Measurements from ENCODE around the gene SLC25A48. TPM values are rescaled to one million over a fixed set of nuclear protein-coding genes. Genes with fewer than 3 reads are reported as not detected.

SLC25A48 gene
- total and polyA plus RNA-seq, 3 donors from 2014 or later = 0.71 to 1.8 (median 1.4) TPM

DNA sequence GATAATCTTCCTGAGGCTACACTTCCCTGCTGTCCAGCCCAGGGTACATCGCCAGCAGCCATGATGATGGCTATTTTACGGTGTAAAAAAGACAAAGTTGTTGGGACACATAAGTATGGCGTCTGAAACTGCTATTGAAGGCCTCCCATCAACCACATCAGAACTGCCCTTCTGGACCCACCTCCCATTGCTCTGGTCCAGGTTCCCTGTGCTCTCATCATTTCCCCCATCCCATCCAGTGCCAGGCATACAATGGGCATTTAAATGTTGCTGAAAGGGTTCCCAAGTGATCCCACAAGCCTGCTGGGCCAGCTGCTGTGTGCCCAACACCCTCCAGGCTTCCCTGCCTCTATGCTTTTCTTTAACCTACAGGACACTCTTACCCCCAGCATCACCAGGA lies 50.6 kb downstream of the SLC25A48 start:
- no peak overlapping the region for H3K27ac ChIP-seq

GRCh38 chr5:135886136-135886535 lies 51.7 kb downstream of the SLC25A48 start:
- 56 to 69% methylated on average over 4 of the region's 4 CpGs for WGBS, 2 donors
- H3K27ac ChIP-seq = no peak overlapping the region
- H3K4me1 ChIP-seq = no peaks in the 10 kb centered on the region
- DNase-seq = no peak
- H3K27me3 ChIP-seq = no peaks in the 10 kb centered on the region
- no peaks in the 10 kb centered on the region for H3K9me3 ChIP-seq
- no peak overlapping the region for H3K4me3 ChIP-seq
- intact Hi-C loops (cut with DNase I; ENCODE audit: low total_unique reads) = no loop called here
- no peaks in the 10 kb centered on the region for H3K36me3 ChIP-seq (ENCODE audit: low read depth, missing control alignments)
- TF ChIP-seq, protein P1, sequence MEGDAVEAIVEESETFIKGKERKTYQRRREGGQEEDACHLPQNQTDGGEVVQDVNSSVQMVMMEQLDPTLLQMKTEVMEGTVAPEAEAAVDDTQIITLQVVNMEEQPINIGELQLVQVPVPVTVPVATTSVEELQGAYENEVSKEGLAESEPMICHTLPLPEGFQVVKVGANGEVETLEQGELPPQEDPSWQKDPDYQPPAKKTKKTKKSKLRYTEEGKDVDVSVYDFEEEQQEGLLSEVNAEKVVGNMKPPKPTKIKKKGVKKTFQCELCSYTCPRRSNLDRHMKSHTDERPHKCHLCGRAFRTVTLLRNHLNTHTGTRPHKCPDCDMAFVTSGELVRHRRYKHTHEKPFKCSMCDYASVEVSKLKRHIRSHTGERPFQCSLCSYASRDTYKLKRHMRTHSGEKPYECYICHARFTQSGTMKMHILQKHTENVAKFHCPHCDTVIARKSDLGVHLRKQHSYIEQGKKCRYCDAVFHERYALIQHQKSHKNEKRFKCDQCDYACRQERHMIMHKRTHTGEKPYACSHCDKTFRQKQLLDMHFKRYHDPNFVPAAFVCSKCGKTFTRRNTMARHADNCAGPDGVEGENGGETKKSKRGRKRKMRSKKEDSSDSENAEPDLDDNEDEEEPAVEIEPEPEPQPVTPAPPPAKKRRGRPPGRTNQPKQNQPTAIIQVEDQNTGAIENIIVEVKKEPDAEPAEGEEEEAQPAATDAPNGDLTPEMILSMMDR (IDR thresholded peaks at IDR 0.05) = no peak
- no peak for TF ChIP-seq POLR2A (IDR thresholded peaks at IDR 0.05)

More for the DNA sequence above, 50.6 kb downstream of the SLC25A48 start:
- Histone ChIP-seq H3K27me3 (no peaks in the 10 kb centered on the region), H3K9me3 (no peaks in the 10 kb centered on the region), H3K4me3 (no peak overlapping the region), H3K4me1 (no peaks in the 10 kb centered on the region), H3K36me3 (ENCODE audit: low read depth, missing control alignments) (no peaks in the 10 kb centered on the region)
- intact Hi-C loops (cut with DNase I; ENCODE audit: low total_unique reads) = no loop called here
- no peak for TF ChIP-seq POLR2A (IDR thresholded peaks at IDR 0.05)
- TF ChIP-seq, protein P1 (IDR thresholded peaks at IDR 0.05) = no peak
- WGBS, 2 donors = 94 to 100% methylated on average over 3 of the region's 3 CpGs
- DNase-seq = no peak

- Histone ChIP-seq H3K27me3 (no peaks in the 10 kb centered on the region), H3K4me1 (no peaks in the 10 kb centered on the region), H3K4me3 (no peak overlapping the region), H3K36me3 (ENCODE audit: low read depth, missing control alignments) (no peaks in the 10 kb centered on the region), H3K27ac (no peak overlapping the region), H3K9me3 (no peaks in the 10 kb centered on the region)
- TF ChIP-seq, protein P1 (IDR thresholded peaks at IDR 0.05) = peak; percentile 28 to 73 (median 63)
- no peak for TF ChIP-seq POLR2A (IDR thresholded peaks at IDR 0.05)
- peak; percentile 63 for DNase-seq
- intact Hi-C loops (cut with DNase I; ENCODE audit: low total_unique reads) = no loop called here
- WGBS, 2 donors = 11 to 14% methylated on average over 8 of the region's 8 CpGs
These were observed 53.0 kb downstream of the SLC25A48 start for GRCh38 chr5:135887447-135887864.

- TF ChIP-seq, protein P1 (IDR thresholded peaks at IDR 0.05) = no peak
- TF ChIP-seq POLR2A (IDR thresholded peaks at IDR 0.05) = no peak
- no peak for DNase-seq
- H3K27ac ChIP-seq = no peak overlapping the region
- H3K9me3 ChIP-seq = no peaks in the 10 kb centered on the region
- no peaks in the 10 kb centered on the region for H3K36me3 ChIP-seq (ENCODE audit: low read depth, missing control alignments)
- H3K4me1 ChIP-seq = no peaks in the 10 kb centered on the region
- 76 to 82% methylated on average over 8 to 13 of the region's 13 CpGs for WGBS, 2 donors
- H3K4me3 ChIP-seq = no peak overlapping the region
- no peaks in the 10 kb centered on the region for H3K27me3 ChIP-seq
- intact Hi-C loops (cut with DNase I; ENCODE audit: low total_unique reads) = no loop called here
These were observed 53.6 kb downstream of the SLC25A48 start for GRCh38 chr5:135887881-135888614.

DNA sequence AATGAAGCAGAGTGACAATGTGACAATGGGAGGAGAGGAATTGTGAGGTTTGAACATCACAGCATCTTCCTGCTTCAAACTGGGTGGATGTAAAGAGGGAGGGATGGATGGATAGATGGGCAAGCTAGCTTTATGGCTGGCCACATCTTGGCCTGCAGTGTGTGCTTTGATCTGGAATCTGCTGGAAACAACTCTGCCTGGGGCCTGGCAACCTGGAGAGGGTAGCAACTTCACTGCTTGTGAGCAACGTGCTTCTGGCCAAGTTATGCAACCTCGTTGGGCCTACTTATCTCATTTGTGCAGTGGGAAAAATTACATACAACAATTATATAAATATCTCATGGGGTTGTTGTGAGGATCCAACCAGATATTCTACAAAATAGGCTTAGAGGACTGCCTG lies 55.8 kb downstream of the SLC25A48 start:
- TF ChIP-seq, protein P1 (IDR thresholded peaks at IDR 0.05) = no peak
- no peak for TF ChIP-seq POLR2A (IDR thresholded peaks at IDR 0.05)
- peaks cover 6% of the 10 kb centered on the region for H3K4me1 ChIP-seq
- H3K36me3 ChIP-seq (ENCODE audit: low read depth, missing control alignments) = no peaks in the 10 kb centered on the region
- H3K27ac ChIP-seq = no peak overlapping the region
- WGBS, 2 donors = 55 to 60% methylated on average over 2 of the region's 2 CpGs
- DNase-seq = no peak
- intact Hi-C loops (cut with DNase I; ENCODE audit: low total_unique reads) = no loop called here
- H3K27me3 ChIP-seq = no peaks in the 10 kb centered on the region
- no peak overlapping the region for H3K4me3 ChIP-seq
- H3K9me3 ChIP-seq = no peaks in the 10 kb centered on the region
